Middle frontal gyrus (tissue), 1 donor: ENCODE measurements around the gene SAMD15.
"Not testable (repeated sequence)": the region's sequence is repeated elsewhere in the genome, so short reads cannot be mapped to it uniquely, and the experiment has no call there.

Source experiments
- DNase-seq: peaks from one replicate; pipeline ENCODE4 v3.0.0-alpha.2; 2015; ENCODE audit warnings: low spot score; ENCODE audit errors: extremely low spot score

The SAMD15 gene

DNA sequence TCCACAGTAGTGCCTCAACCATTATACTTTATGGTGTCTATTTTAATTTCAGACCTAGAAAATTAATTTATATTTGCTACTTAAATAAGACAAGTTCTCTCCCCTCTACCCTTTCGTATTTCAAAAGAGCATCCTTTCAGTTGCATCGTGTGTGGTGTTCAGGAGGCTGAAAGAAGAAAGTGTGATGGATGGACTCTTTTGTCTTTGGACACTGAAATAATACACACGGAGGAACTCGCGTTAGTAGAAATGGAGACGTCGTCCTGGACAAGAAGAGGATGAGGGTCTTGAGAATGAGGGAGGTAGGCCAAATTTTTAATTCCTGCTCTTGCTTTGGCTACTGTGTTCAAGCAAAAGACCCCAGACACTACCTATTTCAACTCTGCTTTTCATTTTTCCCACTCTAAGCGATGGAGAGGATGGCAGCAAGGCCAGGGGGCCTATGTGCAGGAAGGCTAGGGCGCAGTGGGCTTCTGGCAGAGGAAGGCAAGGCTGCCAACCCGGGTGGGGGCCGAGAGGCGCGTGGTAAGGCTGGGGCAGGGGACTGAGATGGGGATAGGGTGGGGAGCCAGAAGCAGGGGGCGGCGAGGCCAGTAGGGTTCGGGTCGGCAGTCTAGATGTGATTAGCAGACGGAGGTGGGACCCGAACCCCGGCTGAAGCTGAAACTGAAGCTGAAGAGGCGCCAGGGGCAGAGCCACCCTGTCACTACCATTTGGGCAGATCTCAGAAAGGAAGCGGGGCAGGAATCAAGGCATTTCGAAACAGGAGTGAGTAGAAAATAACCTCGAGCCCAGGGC, 1.0 kb upstream of the SAMD15 start:
- no peak for DNase-seq

DNA sequence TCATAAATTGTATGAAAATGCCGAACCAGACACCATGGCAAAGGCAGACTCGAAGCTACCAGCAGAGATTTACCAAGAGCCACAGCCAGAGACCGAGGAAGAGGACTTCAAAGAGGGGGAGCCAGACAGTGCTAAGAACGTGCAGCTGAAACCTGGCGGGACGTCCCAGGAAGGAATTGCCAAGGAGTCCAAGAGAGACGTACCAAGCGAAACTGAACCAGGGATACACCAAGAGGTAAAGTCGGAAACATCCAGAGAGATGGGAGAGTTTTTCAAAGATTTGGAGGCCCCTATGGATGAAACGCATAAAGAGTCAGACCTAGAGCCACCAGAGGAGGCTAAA, 294 bp downstream of the SAMD15 start:
- DNase-seq: no peak

DNA sequence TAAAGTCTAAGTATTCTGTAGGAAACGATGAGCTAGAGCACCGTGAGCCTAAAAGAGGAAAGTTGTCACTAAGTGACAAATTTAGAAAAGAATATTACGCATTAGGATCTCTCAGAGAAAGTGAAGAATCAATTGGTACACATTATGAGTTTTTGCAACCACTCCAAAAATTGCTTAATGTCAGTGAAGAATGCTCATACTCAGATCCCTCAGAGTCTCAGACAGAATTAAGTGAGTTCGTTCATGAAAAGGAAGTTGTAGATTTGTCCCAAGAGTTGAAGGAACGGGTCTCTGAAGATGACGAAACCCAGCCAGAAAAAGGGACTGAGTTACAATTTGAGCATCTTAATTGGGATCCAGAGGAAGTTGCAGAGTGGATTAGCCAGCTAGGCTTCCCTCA, 1.5 kb downstream of the SAMD15 start:
- DNase-seq: no peak

DNA sequence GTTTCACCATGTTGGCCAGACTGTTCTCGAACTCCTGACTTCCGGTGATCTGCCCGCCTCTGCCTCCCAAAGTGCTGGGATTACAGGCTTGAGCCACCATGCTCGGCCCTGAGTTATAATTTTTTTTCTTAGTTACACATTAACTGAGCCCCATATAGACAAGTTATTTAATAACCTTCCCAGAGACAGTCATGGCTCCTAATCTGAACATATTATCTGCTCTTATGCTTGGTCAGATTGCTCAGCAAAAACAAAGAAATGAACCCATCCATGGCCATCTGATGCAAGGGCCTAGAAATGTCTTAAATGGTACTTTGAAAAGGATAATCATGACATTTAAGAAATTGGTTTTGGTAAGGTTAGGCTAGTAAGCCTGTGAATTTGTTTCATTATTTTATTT, 13.0 kb downstream of the SAMD15 start:
- DNase-seq: no peak

DNA sequence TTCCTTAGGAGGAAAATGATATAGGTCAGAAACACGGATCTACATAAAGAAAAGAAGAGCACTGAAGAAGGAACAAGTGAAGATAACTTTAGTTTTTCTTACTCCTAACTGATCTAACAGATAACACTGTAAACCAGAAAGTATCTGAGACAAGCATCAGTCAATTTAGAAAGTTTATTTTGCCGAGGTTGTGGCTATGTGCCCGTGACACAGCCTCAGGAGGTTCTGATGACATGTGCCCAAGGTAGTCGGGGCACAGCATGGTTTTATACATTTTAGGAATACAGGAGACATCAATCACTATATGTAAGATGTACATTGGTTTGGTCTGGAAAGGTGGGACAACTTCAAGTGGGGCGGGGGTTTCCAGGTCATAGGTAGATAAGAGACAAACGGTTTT, 23.0 kb downstream of the SAMD15 start:
- DNase-seq: no peak

DNA sequence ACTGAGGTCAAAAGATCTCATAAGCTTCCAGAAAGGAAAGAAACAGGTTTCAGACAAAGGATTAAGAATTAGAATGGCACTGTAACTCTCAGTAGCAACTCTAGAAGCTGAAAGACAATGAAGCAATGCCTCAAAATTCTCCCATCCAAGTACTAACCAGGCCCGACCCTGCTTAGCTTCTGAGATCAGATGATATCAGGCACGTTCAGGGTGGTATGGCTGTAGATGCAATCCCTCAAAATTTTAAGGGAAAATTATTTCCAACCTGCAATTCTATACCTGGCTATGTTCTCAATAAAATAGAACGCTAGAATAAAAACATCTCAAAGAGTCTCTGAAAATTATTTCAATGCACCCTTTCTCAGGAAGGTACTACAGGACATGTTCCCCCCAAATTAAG, 26.6 kb downstream of the SAMD15 start:
- no peak for DNase-seq

DNA sequence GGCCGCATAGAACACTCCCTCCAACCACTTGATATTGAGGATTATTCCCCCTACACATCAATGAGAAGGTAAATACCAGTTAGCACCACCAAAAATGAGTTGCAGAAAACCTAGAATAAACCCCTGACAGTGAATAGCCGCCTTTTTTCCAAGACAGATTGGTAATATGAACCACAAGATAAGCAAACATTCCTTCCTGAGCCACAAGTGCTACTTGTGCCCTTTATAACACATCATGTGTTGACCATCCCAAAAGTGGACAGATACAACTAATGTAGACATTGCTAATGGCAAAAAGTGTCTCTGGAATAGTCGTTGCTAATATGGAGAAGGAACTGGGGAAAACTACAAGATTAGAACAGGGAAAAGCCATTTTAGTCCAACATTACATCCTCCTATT, 28.9 kb downstream of the SAMD15 start:
- no peak for DNase-seq

DNA sequence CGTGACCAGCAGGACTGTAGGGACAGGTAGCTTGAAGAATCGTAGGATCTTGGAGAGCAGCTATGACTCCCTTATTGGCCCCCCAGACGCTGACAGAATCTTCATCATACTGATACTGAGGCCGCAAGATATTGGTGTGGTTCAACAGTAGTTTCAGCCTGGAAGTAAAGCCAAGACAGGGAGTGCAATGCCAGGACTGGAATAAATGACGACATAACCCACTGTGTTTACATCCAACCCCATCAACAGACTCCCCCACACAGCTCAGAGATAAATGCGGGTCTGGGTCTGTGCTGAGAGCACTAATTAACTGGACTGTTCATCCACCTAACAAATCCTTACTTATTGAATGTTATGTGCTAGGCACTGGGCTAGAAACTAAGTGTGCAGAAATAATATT, 29.5 kb downstream of the SAMD15 start:
- no peak for DNase-seq

DNA sequence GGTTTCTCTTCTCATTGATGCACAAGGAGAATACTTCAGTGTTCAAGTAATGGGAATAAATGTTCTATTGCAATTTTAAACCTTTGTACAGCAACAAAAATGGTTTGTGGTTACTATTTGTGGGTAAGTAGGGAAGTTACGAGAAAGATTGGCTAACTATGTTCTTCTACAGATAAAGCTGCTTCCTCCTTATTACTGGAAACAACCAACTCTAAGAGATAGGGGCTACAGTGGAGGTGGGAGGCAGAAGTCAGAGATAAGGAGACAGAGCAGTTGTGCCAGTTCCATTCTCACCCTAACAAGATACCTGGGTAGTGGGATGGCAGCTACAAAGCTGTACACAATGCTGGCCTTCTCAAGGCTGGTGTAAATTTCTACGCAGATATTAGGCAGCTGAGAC, 30.0 kb downstream of the SAMD15 start:
- DNase-seq: no peak

DNA sequence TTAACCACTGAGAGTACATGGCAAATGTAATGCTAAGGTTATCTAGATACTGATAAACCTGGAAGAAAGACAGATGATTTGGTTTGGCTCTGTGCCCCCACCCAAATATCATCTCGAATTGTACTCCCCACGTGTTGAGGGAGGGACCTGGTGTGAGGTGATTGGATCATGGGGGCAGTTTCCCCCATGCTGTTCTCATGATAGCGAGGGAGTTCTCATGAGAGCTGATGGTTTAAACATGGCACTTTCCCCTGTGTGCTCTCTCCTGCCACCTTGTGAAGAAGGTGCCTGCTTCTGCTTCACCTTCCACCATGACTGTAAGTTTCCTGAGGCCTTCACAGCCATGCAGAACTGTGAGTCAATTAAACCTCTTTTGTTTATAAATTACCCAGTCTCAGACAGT, 32.0 kb downstream of the SAMD15 start:
- DNase-seq: no peak

DNA sequence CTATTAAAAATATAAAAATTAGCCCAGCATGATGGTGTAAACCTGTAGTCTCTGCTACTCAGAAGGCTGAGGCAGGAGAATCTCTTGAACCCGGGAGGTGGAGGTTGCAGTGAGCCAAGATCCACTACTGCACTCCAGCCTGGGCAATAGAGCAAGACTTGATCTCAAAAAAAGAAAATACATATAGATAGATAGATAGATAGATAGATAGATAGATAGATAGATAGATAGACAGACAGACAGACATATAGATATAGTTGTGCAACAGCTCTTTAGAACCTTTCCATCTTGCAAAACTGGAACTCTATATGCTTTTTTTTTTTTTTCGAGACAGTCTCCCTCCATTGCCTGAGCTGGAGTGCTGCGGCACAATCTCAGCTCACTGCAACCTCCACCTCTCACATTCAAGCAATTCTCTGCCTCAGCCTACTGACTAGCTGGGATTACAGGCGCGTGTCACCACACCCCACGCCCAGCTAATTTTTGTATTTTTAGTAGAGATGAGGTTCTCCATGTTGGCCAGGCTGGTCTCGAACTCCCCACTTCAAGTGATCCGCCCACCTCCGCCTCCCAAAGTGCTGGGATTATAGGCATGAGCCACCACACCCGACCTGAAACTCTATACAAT, 38.3 kb downstream of the SAMD15 start:
- DNase-seq: not testable (repeated sequence)

DNA sequence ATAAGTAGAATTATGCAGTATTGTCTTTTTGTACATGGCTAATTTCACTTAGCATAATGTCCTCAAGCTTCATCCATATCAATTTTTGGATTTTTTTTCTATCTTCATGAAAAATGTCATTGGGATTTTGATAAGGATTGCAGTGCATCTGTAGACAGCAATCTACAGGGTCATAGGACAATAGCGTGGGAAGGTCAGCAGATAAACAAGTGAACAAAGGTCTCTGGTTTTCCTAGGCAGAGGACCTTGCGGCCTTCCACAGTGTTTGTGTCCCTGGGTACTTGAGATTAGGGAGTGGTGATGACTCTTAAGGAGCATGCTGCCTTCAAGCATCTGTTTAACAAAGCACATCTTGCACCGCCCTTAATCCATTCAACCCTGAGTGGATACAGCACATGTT, 38.9 kb downstream of the SAMD15 start:
- not testable (repeated sequence) for DNase-seq

DNA sequence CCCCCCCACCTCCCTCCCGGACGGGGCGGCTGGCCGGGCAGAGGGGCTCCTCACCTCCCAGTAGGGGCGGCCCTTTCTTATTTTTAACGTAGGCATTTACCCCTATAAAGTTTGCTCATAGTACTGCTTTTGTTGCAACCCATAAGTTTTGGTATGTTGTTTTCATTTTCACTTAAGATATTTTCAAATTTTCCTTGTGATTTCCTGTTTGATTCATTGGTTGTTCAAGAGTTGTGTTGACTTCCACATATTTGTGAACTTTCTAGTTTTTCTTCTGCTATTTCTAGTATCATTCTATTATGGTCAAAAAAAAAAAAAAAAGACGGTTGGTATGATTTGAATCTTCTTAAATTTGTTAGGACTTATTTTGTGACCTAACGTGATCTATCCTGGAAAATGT, 39.7 kb downstream of the SAMD15 start:
- no peak for DNase-seq

DNA sequence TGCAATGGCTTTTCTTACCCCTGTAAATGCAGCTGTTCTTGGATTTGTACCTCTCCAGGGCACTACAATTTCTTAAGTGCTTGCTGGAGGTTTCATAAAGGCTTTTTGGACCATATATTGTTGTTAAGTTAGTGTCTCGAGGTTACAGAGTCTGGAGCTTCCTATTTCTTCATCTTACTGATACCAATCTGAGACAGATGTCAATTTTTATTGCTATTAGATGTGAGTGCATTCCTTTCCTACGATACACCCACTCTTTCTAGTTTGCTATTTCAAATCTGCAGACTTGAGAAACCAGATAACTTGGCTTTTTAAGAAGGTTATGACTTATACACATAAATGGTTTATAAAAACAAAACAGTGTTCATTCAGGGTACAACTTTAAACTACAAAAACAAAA, 44.0 kb downstream of the SAMD15 start:
- no peak for DNase-seq

DNA sequence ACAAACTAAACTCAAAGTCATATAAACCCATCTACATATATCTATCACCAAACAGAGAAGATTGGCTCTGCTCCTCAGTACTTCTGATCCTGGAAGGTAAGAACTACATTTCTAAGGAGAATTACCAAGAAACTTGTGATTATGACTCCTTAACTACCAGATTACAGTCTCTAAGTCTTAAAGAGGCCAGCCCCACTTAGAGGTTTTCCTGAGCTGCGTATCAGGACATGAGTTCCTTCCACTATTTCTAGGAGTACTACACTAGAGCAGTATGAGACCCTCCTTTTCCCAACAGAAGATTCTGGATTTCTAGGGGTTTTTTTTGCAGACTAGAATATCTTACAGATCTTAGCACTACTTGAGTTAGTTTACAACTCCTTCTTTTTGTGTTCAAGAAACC, 46.2 kb downstream of the SAMD15 start, which contains the start of gene NOXRED1:
TSS of gene NOXRED1 (minus strand) at position 101 of the 400 bp plus-strand sequence. CDS start 634 bp downstream, outside the sequence.
- DNase-seq: no peak

DNA sequence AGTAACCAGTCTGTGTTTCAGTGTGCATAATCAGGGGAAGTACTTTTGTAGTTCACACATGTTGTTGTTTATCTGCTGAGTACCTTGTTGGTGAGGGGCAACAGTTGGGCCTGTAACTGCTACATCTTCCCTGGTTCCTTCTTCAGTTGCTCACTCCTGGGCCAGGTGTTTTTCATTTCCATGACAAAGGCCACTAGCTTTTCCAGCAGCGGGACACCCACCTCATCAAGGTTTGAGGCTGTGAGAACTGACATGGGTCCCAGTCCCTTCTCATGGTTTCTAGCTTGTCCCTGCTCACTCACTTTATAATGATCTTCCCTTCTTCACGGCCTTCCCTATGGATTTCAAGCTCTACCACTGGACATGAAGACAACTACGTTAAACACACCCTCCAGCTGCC, 47.7 kb downstream of the SAMD15 start:
- no peak for DNase-seq

DNA sequence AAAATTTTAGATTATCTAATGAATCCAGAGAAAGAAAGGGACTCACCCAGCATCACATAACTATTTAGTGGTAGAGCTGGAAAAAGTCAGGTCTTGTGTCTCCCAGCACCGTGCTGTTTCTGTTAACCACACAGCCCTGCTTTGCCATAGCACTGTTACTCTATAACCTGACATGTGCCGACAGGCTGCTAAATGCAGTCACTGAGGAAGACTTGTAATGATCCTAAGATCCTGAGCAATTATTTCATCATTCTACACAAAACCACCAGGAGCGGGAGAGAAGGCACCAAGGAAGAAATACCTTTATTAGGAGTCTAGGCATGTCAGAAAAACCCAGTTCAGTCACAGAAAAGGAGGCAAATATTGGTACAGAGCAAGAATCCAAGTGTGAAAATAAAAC, 49.2 kb downstream of the SAMD15 start:
- no peak for DNase-seq

DNA sequence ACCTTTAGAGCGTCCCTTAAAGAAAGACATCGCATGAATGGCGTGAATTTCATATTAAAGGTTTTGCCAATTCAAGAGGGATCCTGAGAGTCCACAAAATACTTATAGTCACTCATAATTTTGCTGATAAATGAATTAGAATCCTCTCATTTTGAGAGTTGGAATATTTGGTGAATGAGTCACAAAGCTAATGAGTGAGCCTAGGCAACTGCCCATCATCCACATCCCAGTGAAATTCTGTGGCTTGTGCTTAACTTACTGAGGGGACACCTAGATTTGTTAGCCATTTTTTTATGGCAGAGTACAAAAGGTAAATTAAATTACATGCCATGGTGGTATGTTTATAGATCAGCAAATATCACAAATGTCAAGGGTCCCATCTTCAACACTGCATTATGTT, 58.9 kb downstream of the SAMD15 start:
- no peak for DNase-seq

DNA sequence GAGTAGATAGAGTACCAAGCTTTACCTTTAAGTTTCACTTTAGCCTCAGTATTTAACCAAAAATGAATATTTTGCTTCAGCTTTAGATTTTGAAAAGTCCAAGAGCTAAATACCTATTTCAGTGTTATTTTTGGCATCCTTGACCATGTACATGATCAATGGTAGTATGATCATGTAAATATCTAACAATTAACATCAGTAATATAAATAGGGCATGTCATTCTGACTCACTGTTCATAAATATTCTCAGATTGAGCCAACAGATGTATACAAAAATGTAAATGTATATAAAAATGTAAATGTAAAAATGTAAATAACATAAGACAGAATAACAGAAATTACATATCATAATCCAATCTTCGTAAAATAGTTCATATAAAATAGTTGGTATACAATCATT, 61.4 kb downstream of the SAMD15 start:
- DNase-seq: no peak

DNA sequence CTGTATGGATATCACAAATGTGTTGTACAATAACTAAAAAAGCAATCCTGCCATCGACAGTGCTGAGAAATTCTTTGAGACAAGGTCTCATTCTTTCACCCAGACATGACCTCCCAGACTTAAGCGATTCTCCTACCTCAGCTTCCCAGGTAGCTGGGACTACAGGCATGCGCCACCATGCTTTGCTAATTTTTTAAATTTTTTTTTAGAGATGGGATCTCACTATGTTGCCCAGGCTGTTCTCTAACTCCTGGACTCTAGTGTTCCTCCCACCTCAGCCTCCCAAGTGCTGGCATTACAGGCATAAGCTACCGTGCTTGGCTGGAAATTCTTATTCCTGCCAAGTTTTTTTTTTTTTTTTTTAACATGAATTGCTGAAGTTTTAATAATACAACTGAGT, 62.7 kb downstream of the SAMD15 start:
- DNase-seq: no peak
